NT2/D1 (cell line): Measurements from ENCODE around the gene NTHL1.
A peak's percentile ranks its signal among the peaks of the same experiment; 100 is the strongest.

Experiments used
- DNase-seq: peaks from one replicate; pipeline ENCODE4 v3.0.0-alpha.2; 2011; ENCODE audit warnings: low read depth, low spot score
- H3K27me3 ChIP-seq: 2 replicates; pipeline ENCODE4 v1.6.0; 2011; ENCODE audit warnings: mild to moderate bottlenecking; ENCODE audit not compliant: insufficient read length, insufficient read depth
- H3K36me3 ChIP-seq: 2 replicates; pipeline ENCODE4 v1.6.1; 2011; ENCODE audit warnings: mild to moderate bottlenecking, low read length, mixed read lengths; ENCODE audit not compliant: insufficient read depth, insufficient read length
- H3K4me1 ChIP-seq: 2 replicates; pipeline ENCODE4 v1.5.1; 2011; ENCODE audit not compliant: insufficient read depth, insufficient read length
- H3K4me3 ChIP-seq: 2 replicates; pipeline ENCODE4 v1.5.1; 2011; ENCODE audit warnings: low read depth; ENCODE audit not compliant: insufficient read length
- H3K9ac ChIP-seq: 2 replicates; pipeline ENCODE4 v1.6.0; 2011; ENCODE audit warnings: low read depth; ENCODE audit not compliant: insufficient read length
- H3K9me3 ChIP-seq: 2 replicates; pipeline ENCODE4 v1.5.1; 2011; ENCODE audit warnings: mild to moderate bottlenecking, low read length; ENCODE audit not compliant: insufficient read depth
- SUZ12 ChIP-seq: IDR thresholded peaks from 2 replicates; pipeline ENCODE4 v1.6.1; 2011; ENCODE audit not compliant: insufficient read length, insufficient read depth; ENCODE audit errors: extremely low read depth
- YY1 ChIP-seq: IDR thresholded peaks from 2 replicates; pipeline ENCODE4 v1.6.1; 2011; ENCODE audit not compliant: insufficient read length, insufficient read depth
- ZNF274 ChIP-seq: IDR thresholded peaks from 2 replicates; pipeline ENCODE4 v1.6.1; 2011; ENCODE audit warnings: mild to moderate bottlenecking, low read depth, low read length

The NTHL1 gene

DNA sequence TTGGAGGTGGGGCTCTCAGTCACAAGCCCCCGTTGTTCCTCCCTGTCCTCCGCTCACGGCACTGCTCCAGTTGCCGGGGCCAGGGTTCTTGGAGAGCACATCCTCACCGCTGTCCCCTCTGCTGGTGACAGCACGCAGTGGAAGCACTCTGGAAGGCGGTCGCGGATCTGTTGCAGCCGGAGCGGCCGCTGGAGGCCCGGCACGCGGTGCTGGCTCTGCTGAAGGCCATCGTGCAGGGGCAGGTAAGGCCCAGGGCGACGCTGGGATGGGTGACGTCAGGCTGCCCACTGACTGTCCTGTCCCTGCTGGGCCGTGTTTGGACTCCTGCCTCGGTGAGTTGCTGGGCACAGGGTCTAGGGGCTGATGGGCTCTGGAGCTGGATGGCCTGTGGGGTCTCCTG is 5.6 kb upstream of the NTHL1 start:
- no peak for DNase-seq
- H3K9ac ChIP-seq, result peak overlapping the region; percentile 3
- TF ChIP-seq YY1 (no peak), ZNF274 (no peak), SUZ12 (no peak)
- H3K36me3 ChIP-seq, result peaks cover 75% of the 10 kb centered on the region
- peaks cover 12% of the 10 kb centered on the region for H3K4me1 ChIP-seq
- no peaks in the 10 kb centered on the region for H3K9me3 ChIP-seq
- no peak overlapping the region for H3K4me3 ChIP-seq
- H3K27me3 ChIP-seq, result no peaks in the 10 kb centered on the region

DNA sequence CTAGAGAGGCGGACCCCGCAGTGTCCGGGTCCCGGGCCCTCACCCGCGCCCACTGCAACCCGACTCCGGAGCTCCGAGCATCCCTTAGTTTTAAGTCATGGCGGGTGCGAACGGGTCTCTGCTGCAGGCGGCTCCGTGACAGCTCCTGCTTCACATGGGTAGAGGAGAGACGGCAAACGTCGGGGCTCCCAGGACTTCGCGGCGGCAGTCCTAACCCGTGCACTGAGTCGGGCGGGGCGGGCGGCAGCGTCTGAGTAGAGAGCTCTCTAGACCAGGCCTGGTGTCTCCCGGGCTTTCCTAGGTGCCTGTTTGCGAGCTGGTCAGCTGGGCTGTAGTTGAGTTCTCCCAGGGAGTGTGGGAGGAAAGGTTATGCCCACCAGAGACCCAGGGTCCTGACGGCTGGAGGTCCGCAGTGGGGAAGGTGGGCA is 496 bp upstream of the NTHL1 start:
- peaks cover 18% of the 10 kb centered on the region for H3K4me1 ChIP-seq

DNA sequence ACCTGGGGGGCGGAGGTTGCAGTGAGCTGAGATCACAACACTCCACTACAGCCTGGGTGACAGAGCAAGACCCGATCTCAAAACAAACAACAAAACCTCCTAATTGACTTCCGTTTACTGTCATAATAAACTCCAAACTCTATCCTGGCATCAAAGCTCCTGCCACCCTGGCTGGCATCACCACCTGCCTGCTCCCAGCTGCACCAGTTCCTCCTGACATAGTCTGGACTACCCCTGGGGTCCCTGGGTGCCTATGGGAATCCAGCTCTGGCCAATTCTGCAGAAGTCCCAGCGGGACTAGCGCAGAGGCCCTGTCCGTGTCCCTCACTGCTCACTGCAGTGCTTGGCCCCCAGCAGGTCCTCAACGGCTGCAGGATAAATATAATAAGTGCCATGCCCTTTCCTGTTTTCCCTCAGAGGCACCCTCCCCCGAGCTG is 723 bp downstream of the NTHL1 start:
- no peak for TF ChIP-seq ZNF274
- TF ChIP-seq SUZ12, result no peak
- no peak for TF ChIP-seq YY1
- Histone ChIP-seq H3K4me3 (peak overlapping the region; percentile 93), H3K36me3 (peaks cover 39% of the 10 kb centered on the region), H3K9me3 (no peaks in the 10 kb centered on the region), H3K27me3 (no peaks in the 10 kb centered on the region), H3K9ac (peak overlapping the region; percentile 90), H3K4me1 (peaks cover 24% of the 10 kb centered on the region)
- DNase-seq, result no peak

More for the DNA sequence above, 496 bp upstream of the NTHL1 start:
- no peaks in the 10 kb centered on the region for H3K9me3 ChIP-seq
- peaks cover 48% of the 10 kb centered on the region for H3K36me3 ChIP-seq
- H3K4me3 ChIP-seq, result peak overlapping the region; percentile 93
- DNase-seq, result no peak
- H3K9ac ChIP-seq, result peak overlapping the region; percentile 93
- TF ChIP-seq SUZ12 (no peak), YY1 (no peak), ZNF274 (no peak)
- no peaks in the 10 kb centered on the region for H3K27me3 ChIP-seq

DNA sequence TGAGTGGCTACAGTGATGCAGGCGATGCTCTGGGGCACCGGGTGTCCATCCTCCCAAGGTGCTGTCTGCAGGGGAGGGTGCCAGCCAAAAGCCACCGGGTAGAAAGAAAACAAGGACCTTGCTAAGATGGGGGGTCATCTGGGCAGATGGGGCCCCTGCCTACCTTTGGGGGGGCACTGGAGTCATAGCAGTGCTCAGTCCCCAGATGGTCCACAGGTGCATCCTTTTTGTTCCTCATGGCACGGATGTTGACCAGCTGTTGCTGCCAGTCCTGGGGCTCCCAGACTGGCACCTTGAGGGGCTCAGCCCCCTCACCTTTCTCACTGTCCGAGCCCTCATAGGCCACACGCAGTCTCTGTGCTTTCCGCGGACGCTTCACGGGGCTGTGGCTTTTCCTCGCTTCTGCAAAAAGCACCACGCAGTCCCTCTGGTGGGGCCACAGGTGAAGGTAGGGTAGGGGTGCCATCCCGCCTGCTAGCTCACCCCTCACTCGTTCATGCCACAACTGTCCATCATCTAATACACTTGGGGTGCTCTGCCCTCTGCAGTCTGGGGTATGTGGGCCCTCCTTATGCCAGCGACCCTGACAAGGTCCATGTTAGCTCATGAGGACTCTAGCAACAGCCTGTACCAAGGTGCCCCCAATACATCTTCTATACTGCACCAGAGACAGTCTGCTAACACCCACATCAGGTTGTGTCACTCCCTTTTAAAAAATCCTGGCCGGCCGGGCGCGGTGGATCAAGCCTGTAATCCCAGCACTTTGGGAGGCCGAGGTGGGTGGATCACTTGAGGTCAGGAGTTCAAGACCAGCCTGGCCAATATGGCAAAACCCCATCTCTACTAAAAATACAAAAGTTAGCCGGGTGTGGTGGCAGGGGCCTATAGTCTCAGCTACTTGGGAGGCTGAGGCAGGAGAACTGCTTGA is 1.4 kb downstream of the NTHL1 start:
- peak overlapping the region; percentile 56 for H3K9ac ChIP-seq

DNA sequence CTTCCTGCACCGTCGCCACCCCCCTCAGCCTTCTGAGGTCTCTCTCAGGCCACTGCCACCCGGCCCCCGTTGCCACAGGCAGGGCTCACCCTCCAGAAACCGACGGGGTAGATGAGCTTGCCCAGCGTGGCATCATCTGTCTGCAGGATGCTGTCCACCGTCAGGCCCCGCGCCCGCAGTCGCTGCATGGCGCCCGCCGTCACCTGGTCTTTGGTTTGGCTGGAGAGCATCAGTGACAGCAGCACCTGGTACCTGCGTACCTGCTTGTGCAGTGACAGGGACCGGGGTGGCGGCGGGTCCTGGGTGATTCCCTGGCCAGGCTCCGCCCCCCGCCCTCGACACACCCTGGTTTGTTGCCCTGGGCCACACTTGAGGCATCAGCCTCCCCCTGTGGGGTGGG is 3.1 kb downstream of the NTHL1 start:
- no peak for DNase-seq
- H3K4me1 ChIP-seq, result peaks cover 33% of the 10 kb centered on the region
- no peak overlapping the region for H3K9ac ChIP-seq
- peaks cover 29% of the 10 kb centered on the region for H3K36me3 ChIP-seq
- H3K9me3 ChIP-seq, result no peaks in the 10 kb centered on the region
- TF ChIP-seq SUZ12 (no peak), YY1 (no peak), ZNF274 (no peak)
- H3K27me3 ChIP-seq, result no peaks in the 10 kb centered on the region
- H3K4me3 ChIP-seq, result no peak overlapping the region

More for the DNA sequence above, 1.4 kb downstream of the NTHL1 start:
- no peak for DNase-seq
- Histone ChIP-seq H3K9me3 (no peaks in the 10 kb centered on the region), H3K27me3 (no peaks in the 10 kb centered on the region), H3K36me3 (peaks cover 32% of the 10 kb centered on the region), H3K4me3 (peak overlapping the region; percentile 93), H3K4me1 (peaks cover 25% of the 10 kb centered on the region)
- TF ChIP-seq SUZ12, result no peak
- no peak for TF ChIP-seq ZNF274
- no peak for TF ChIP-seq YY1

DNA sequence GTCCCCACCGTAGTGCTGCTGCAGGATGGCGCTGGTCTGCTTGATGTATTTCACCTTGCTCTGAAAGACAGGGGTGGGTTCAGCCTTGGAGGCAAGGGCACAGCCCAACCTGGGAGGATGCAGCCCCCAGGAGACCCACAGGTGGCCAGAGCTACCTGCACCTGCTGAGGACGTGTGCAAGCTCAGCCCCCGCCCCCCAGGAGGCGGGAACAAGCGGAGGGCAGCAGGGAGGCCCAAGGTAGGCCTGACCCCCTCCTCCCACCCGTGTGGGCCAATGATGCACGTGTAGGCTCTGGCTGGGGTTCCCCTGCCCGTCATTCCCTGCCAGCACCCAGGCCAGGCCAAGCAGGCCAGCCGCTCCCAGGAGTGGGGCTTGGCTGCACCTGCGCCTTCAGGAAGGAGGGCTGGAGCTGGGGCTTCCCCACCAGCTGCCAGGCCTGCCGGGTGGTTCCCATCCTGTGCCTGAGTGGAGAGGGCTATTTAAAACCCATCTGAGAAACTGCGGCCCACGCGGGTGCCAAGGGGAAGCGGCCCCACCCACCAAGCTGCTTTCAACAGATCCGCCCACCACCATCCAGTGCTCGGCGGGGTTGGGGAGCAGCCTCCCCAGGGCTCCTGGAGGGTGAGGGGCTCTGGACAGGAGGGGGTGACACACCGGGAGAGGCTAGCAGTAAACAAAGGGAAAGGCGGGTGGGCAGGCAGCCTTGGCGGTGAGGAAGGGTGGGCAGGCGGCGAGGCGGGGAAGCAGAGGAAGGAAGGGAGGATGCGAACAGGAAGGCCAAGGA is 3.8 kb downstream of the NTHL1 start:
- no peak for TF ChIP-seq ZNF274
- TF ChIP-seq SUZ12, result no peak
- no peak for TF ChIP-seq YY1
- Histone ChIP-seq H3K4me1 (peaks cover 37% of the 10 kb centered on the region), H3K27me3 (no peaks in the 10 kb centered on the region), H3K9ac (peak overlapping the region; percentile 32), H3K36me3 (peaks cover 35% of the 10 kb centered on the region), H3K9me3 (no peaks in the 10 kb centered on the region), H3K4me3 (no peak overlapping the region)
- DNase-seq, result no peak
